BLaER1 (cell line): ENCODE data around the gene BNC2.

Experiments
- H3K27ac ChIP-seq: shearing (Covaris generic); formaldehyde crosslinking; 2 replicates; pipeline ENCODE4 v1.8.1; 2022
- H3K27me3 ChIP-seq: shearing (Covaris generic); formaldehyde crosslinking; 2 replicates; pipeline ENCODE4 v1.8.1; 2022
- H3K36me3 ChIP-seq: shearing (Covaris generic); formaldehyde crosslinking; 2 replicates; pipeline ENCODE4 v1.8.1; 2022
- H3K4me1 ChIP-seq: shearing (Covaris generic); formaldehyde crosslinking; 2 replicates; pipeline ENCODE4 v1.8.1; 2022
- H3K4me2 ChIP-seq: shearing (Covaris generic); formaldehyde crosslinking; 2 replicates; pipeline ENCODE4 v1.8.1; 2022
- H3K4me3 ChIP-seq: shearing (Covaris generic); formaldehyde crosslinking; 2 replicates; pipeline ENCODE4 v1.8.1; 2022
- H3K9ac ChIP-seq: shearing (Covaris generic); formaldehyde crosslinking; 2 replicates; pipeline ENCODE4 v1.8.1; 2022
- H3K9me3 ChIP-seq: shearing (Covaris generic); formaldehyde crosslinking; 2 replicates; pipeline ENCODE4 v1.8.1; 2022
- H4K20me1 ChIP-seq: shearing (Covaris generic); formaldehyde crosslinking; 2 replicates; pipeline ENCODE4 v1.8.1; 2022
- Cebpa-rat ChIP-seq: shearing (Covaris generic); IDR thresholded peaks from 2 replicates; pipeline ENCODE4 v1.8.1; 2022

BNC2 gene

GRCh38 chr9:16401701-16402100, 468.8 kb downstream of the BNC2 start:
- no peak overlapping the region for H3K27ac ChIP-seq
- no peak overlapping the region for H3K9ac ChIP-seq
- peaks cover 14% of the 10 kb centered on the region for H3K9me3 ChIP-seq
- H3K4me3 ChIP-seq, result no peak overlapping the region
- peak overlapping the region; percentile 55 for H3K4me2 ChIP-seq
- TF ChIP-seq Cebpa-rat, result no peak
- H3K36me3 ChIP-seq, result no peaks in the 10 kb centered on the region
- no peaks in the 10 kb centered on the region for H3K27me3 ChIP-seq
- no peaks in the 10 kb centered on the region for H4K20me1 ChIP-seq
- H3K4me1 ChIP-seq, result peaks cover 12% of the 10 kb centered on the region

DNA sequence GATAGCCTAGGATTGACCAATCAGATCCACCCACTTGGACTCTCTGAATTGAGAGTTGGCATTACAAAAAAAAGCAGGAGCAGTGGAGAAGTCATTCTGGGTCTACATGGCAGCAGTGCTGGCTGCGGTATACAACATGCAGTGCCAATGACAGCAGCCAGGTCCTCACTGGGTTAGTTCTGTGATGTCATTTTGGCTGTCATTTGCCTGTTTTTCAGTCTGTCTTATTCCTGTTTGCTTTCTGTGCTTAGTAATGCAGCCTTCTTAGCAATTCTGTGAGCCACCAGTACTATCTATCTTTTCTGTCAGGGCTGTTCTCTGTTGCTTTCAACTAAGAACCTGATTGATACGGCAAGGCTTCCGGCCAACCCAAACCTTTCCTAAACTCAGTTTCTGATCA, 471.8 kb downstream of the BNC2 start:
- no peak for TF ChIP-seq Cebpa-rat
- Histone ChIP-seq H3K9ac (no peak overlapping the region), H3K27ac (no peak overlapping the region), H3K27me3 (no peaks in the 10 kb centered on the region), H3K9me3 (peaks cover 24% of the 10 kb centered on the region), H3K36me3 (no peaks in the 10 kb centered on the region), H3K4me3 (no peak overlapping the region), H3K4me2 (no peak overlapping the region), H4K20me1 (no peaks in the 10 kb centered on the region), H3K4me1 (peaks cover 12% of the 10 kb centered on the region)

DNA sequence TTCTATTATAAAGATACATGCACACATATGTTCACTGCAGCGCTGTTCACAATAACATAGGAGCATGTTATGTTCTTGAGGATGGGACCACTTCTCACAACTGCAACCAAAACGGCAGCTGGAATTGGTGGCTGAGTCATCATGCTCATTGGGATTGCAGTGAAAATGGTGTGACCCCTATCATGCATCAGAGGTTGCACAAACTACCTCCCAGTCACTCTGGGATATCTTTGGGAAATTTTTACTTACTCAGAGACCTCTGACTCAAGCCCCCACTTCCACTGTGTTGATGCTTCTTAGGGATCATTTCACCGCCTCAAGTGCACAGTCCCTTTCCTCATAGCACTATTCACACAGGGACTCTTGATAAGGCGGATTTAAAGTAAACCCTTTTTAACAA, 474.1 kb downstream of the BNC2 start:
- Histone ChIP-seq H3K27ac (no peak overlapping the region), H3K4me2 (no peak overlapping the region), H3K4me3 (no peak overlapping the region), H3K9ac (no peak overlapping the region), H3K9me3 (peaks cover 10% of the 10 kb centered on the region), H3K4me1 (peaks cover 2% of the 10 kb centered on the region), H3K27me3 (no peaks in the 10 kb centered on the region), H4K20me1 (no peaks in the 10 kb centered on the region), H3K36me3 (no peaks in the 10 kb centered on the region)
- TF ChIP-seq Cebpa-rat, result no peak

GRCh38 chr9:16391369-16391768, 479.1 kb downstream of the BNC2 start:
- no peak overlapping the region for H3K9ac ChIP-seq
- no peak overlapping the region for H3K4me2 ChIP-seq
- no peak for TF ChIP-seq Cebpa-rat
- no peak overlapping the region for H3K4me3 ChIP-seq
- H4K20me1 ChIP-seq, result no peaks in the 10 kb centered on the region
- H3K27ac ChIP-seq, result no peak overlapping the region
- peaks cover 10% of the 10 kb centered on the region for H3K9me3 ChIP-seq
- H3K27me3 ChIP-seq, result no peaks in the 10 kb centered on the region
- no peaks in the 10 kb centered on the region for H3K36me3 ChIP-seq
- no peaks in the 10 kb centered on the region for H3K4me1 ChIP-seq

DNA sequence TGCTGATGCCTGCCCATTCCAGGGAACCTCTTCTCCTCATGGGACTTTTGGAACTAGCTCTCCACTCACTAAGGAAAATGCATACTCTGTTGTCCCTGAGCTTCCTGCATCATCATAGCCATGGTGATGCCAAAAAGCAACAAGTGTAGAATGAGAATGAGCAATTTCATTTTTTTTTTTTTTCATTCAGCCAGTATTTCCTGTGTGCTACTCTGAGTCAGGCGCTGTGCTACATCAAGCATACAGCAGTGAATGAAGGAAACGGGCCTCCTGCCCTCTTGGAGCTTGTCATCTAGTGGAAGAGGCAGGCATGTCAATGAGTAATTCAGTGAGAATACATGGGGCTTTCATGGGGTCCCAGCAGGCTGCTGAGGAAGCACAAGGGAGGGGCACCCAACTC, 483.1 kb downstream of the BNC2 start:
- no peak overlapping the region for H3K27ac ChIP-seq
- no peak overlapping the region for H3K4me3 ChIP-seq
- no peak for TF ChIP-seq Cebpa-rat
- peaks cover 9% of the 10 kb centered on the region; the same call in 1 of the 2 replicates for H3K9me3 ChIP-seq
- H3K27me3 ChIP-seq, result no peaks in the 10 kb centered on the region
- H3K4me1 ChIP-seq, result no peaks in the 10 kb centered on the region
- H3K9ac ChIP-seq, result no peak overlapping the region
- H4K20me1 ChIP-seq, result no peaks in the 10 kb centered on the region
- H3K36me3 ChIP-seq, result no peaks in the 10 kb centered on the region
- H3K4me2 ChIP-seq, result no peak overlapping the region

DNA sequence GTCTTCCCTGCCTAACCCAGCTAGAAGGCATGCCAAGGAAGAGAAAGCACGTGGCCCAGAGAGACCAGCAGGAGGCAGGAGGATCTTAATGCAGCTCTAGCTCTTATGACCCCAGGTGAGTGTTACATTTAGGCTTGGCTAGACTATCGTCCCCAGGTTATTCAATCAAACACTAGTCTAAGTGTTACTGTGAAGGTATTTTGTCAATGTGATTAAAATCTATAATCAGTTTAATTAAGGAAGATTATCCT, 483.7 kb downstream of the BNC2 start:
- Histone ChIP-seq H3K9me3 (peaks cover 9% of the 10 kb centered on the region; the same call in 1 of the 2 replicates), H3K4me2 (no peak overlapping the region), H3K4me3 (no peak overlapping the region), H3K9ac (no peak overlapping the region), H4K20me1 (no peaks in the 10 kb centered on the region), H3K4me1 (no peaks in the 10 kb centered on the region), H3K36me3 (no peaks in the 10 kb centered on the region), H3K27ac (no peak overlapping the region), H3K27me3 (no peaks in the 10 kb centered on the region)
- TF ChIP-seq Cebpa-rat, result no peak

DNA sequence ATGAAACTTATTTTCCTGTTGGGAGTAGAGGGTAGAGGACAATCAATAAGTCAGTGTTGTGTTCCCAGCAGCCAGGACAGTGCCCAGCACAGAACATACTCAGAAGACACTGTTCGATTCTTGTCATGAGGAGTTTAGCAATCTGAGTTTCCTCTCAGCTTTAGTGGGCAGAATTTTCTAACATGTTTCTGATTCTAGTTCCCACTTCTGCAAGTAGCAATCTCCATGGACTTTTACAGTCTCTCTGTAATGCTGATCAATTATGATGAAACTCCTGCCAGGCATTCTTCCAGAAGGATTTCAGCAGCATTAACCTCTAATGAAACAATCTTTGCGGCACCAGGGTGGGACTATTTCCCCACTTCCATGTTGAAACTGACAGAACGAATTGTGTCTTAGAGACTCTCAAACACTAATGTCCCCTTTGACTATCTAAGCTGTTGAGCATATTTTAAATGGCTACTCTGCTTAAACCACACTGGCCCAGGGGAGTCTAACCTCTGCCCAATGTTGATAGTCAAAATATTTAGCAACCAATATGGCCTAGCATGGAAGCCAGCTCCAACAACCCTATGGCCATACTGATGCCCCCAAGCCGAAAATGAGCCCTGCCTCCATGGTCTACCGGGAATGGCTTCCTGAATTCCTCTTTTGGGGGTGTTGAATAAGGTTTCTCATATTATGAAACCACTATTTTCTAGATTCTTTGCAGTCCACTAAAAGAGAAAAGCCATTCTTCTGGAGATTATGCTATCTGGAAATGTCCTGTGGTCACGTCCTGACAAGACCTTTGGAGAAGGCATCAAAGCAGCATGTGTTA, 484.3 kb downstream of the BNC2 start:
- H3K4me1 ChIP-seq, result no peaks in the 10 kb centered on the region
- no peak overlapping the region for H3K4me2 ChIP-seq

DNA sequence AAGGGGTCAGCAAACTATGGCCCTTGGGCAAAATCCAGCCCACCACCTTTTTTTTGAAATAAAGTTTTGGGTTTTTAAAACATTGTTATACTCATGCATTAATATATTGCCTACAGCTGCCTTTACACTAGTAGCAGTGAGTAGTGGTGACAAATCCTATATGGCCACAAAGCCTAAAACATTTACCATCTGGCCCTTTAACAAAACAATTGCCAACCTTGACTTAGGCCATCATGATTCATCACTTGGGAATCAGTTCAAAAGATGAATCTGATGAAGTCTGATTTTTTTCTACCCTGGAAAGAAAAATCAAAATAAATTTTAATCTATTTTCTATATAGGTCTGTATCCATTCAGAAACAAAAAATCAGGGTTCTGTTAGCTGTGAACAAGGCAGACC, 484.9 kb downstream of the BNC2 start:
- no peaks in the 10 kb centered on the region for H3K27me3 ChIP-seq
- no peaks in the 10 kb centered on the region for H4K20me1 ChIP-seq
- H3K4me2 ChIP-seq, result no peak overlapping the region
- TF ChIP-seq Cebpa-rat, result no peak
- H3K4me3 ChIP-seq, result no peak overlapping the region
- H3K36me3 ChIP-seq, result no peaks in the 10 kb centered on the region
- H3K9ac ChIP-seq, result no peak overlapping the region
- H3K27ac ChIP-seq, result no peak overlapping the region
- no peaks in the 10 kb centered on the region for H3K4me1 ChIP-seq
- peaks cover 9% of the 10 kb centered on the region; the same call in 1 of the 2 replicates for H3K9me3 ChIP-seq

More for the DNA sequence above, 484.3 kb downstream of the BNC2 start:
- Histone ChIP-seq H3K9me3 (peaks cover 9% of the 10 kb centered on the region; the same call in 1 of the 2 replicates), H3K4me3 (no peak overlapping the region), H3K9ac (no peak overlapping the region), H3K27ac (no peak overlapping the region), H3K36me3 (no peaks in the 10 kb centered on the region), H3K27me3 (no peaks in the 10 kb centered on the region), H4K20me1 (no peaks in the 10 kb centered on the region)
- no peak for TF ChIP-seq Cebpa-rat

- H3K4me1 ChIP-seq, result no peaks in the 10 kb centered on the region
- H3K4me3 ChIP-seq, result no peak overlapping the region
- no peak overlapping the region for H3K9ac ChIP-seq
- no peaks in the 10 kb centered on the region for H4K20me1 ChIP-seq
- no peaks in the 10 kb centered on the region for H3K36me3 ChIP-seq
- H3K27me3 ChIP-seq, result no peaks in the 10 kb centered on the region
- no peak overlapping the region for H3K4me2 ChIP-seq
- no peak overlapping the region for H3K27ac ChIP-seq
- H3K9me3 ChIP-seq, result peaks cover 9% of the 10 kb centered on the region; the same call in 1 of the 2 replicates
- TF ChIP-seq Cebpa-rat, result no peak
Measured at GRCh38 chr9:16384993-16385392, 485.5 kb downstream of the BNC2 start.

- Histone ChIP-seq H3K9ac (no peak overlapping the region), H3K4me1 (no peaks in the 10 kb centered on the region), H3K9me3 (peaks cover 4% of the 10 kb centered on the region; the same call in 1 of the 2 replicates), H3K27ac (no peak overlapping the region), H3K27me3 (no peaks in the 10 kb centered on the region), H4K20me1 (no peaks in the 10 kb centered on the region), H3K36me3 (no peaks in the 10 kb centered on the region), H3K4me2 (no peak overlapping the region), H3K4me3 (no peak overlapping the region)
- no peak for TF ChIP-seq Cebpa-rat
Measured at GRCh38 chr9:16377311-16377710, 493.2 kb downstream of the BNC2 start.

DNA sequence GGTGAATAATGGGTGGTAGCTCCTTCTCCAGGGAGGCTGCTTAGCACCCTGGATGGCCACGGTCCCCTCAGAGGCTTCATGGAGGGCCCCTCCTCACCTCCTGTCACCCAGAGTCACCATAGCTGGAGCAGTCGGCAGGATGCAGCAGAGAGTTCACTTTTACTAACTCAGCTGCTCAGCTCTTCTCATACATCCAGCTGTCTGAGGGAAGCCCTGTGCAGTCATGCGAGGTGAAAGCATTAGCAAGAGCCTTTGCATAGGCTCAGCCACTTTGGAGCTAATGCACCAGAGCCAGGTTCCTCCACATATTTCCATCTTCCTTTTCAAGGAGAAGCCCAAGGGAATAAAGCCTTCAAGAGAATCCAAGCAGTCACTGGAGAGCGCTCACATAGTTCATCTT, 499.2 kb downstream of the BNC2 start:
- H3K27ac ChIP-seq, result no peak overlapping the region

More for the DNA sequence above, 499.2 kb downstream of the BNC2 start:
- TF ChIP-seq Cebpa-rat, result no peak
- no peaks in the 10 kb centered on the region for H3K9me3 ChIP-seq
- H3K4me2 ChIP-seq, result peak overlapping the region; percentile 39
- no peak overlapping the region for H3K4me3 ChIP-seq
- no peaks in the 10 kb centered on the region for H3K27me3 ChIP-seq
- H4K20me1 ChIP-seq, result no peaks in the 10 kb centered on the region
- no peaks in the 10 kb centered on the region for H3K36me3 ChIP-seq
- no peak overlapping the region for H3K9ac ChIP-seq
- peaks cover 12% of the 10 kb centered on the region for H3K4me1 ChIP-seq
